SH-SY5Y (cell line): ENCODE data around the gene RHBDF1.

Experiments
- GATA2 ChIP-seq: IDR thresholded peaks from 2 replicates; pipeline ENCODE4 v1.6.1; 2011; ENCODE audit warnings: mild to moderate bottlenecking, low read depth, low read length
- GATA3 ChIP-seq: IDR thresholded peaks from 2 replicates; pipeline ENCODE4 v1.6.1; 2011; ENCODE audit warnings: low read depth, mild to moderate bottlenecking, low read length, moderate library complexity

DNA sequence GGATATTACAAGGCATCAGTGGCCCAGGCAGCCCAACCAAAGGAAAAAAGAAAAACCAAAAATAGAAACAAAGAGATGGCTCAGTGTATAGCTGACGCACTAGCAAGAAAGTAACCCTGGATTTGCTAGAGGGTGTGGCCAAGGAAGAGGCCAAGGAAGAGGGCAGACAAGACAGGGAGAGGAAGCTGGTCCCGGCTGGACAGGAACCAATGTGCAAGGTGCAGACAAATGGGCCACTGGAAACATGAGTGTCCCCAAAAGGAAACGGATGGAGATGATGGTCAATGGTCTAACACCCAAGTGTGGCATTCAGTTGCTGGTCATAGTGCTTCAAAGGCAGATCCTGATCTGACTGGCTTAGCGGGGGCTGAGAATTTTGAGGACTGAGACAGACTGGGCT is 29.7 kb downstream of the RHBDF1 start:
- TF ChIP-seq GATA3 (no peak), GATA2 (no peak)
